NCI-H2107 treated with DMSO at 0.1 percent for 48 hours (cell line): Measurements from ENCODE around the gene FAM89A.
"Not testable (repeated sequence)": the region's sequence is repeated elsewhere in the genome, so short reads cannot be mapped to it uniquely, and the experiment has no call there.

Experiments used
- DNase-seq: peaks from one replicate; lab custom pipeline; 2025; ENCODE audit not compliant: unreplicated experiment; lab: John Stamatoyannopoulos, UW

FAM89A gene

GRCh38 chr1:231035799-231036198, 4.3 kb downstream of the FAM89A start:
- DNase-seq: no peak

- no peak for DNase-seq
These were observed 7.1 kb downstream of the FAM89A start for GRCh38 chr1:231032963-231033362.

GRCh38 chr1:231029841-231030240, 10.2 kb downstream of the FAM89A start:
- no peak for DNase-seq

DNA sequence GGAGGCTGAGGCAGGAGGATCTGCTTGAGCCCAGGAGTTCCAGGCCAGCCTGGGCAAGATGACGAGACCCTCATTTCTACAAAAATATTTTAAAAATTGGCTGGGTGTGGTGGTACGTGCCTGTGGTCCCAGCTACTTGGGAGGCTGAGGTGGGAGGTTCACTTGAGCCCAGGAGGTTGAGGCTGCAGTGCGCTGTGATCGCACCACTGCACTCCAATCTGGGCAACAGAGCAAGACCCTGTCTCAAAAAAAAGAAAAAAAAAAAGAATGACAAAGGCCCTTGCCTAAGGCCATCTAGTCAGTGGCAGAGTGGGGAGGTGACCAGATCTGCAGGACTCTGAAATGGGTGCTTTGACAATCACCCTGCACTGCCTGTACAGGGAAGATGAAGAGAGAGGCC, 10.8 kb downstream of the FAM89A start:
- DNase-seq: not testable (repeated sequence)

DNA sequence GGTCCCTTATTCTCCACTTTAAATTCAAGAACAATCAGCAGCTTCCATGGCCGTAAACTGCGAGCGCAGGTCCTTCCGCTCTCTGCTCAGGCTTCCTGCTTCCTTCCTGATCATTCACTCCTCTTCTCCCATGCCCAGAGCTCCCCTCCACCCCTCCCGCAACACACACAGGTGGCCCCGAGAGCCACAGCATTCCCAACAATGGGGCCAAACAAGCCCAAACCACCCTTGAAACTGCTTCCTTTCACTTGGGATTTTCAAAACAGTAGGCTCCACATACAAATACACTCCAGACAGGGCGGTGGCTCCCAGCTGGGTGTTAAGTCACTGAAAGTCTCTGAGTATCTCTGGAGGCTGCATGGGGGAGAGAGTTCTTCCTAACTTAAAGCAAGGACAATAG, 11.4 kb downstream of the FAM89A start:
- no peak for DNase-seq

DNA sequence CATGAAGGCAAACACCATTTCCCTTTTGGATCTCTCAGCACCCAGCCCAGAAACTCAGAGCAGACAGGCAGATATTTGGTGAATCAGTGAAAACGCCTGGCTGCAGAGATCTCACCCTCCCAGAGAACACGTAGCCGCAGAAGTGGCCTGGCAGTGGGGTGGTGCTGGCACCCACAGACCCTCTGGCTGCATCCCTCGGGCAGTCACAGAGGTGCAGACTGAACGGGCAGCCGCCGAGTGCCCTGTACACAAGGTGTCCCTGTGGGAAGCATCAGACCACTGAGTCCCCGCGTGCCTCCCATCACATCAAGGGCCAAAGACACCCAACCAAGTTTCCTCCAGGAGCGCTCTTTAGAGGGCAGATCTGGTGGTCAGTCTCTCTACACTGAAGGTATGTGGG, 12.1 kb downstream of the FAM89A start:
- no peak for DNase-seq

DNA sequence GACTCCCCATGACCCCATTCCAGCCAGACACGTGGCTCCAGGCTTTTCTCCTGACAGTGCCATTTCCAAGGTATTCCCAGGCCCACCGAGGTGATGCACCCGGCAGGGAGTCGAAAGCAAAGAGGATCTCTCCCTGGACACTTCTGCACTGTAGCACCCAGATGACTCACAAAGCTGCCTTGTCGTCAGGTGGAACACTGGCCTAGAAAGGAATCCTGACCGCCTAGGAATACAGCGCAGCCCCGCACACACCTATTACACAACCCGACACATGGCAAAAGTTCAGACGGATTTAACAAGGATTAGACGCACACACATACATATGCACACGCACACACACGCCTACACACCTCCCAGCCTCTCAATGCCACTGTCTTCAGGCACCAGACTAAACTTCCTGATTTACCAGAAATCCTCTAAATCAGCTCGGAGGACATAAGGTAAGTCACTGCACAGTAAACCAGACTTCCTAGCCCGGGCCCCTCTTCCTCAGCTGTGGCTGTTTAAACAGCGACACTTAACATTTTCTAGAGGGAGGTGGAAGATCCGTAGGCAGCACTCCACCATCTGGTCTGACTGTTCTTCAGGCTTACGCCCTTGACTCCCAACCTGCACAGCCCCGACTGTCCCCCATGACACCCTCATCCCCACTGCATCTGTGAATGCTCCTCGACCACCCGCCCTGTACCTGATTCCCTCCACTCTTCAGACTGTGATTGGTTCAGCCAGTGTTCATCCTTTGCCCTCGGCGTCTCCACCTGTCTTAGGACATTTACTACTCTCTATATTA, 12.7 kb downstream of the FAM89A start:
- DNase-seq: no peak

DNA sequence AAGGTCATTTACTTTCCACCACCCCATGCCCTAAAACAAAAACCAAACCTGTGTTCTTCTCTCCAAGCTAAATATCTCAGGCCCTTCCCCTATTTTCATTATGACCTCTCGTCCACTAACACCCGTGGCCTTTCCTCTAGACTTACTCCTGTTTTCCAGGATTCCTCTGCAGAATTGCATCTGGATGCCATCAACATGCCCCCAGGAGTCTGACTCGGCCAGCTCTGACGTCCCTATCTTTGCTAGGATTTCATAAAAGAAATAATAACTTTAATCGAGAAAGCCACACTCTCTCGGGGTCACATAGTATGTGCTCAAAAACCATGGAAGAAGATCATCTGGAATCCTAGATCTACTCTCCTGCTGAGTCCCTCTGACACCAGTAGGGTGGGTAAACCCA, 13.5 kb downstream of the FAM89A start:
- no peak for DNase-seq

DNA sequence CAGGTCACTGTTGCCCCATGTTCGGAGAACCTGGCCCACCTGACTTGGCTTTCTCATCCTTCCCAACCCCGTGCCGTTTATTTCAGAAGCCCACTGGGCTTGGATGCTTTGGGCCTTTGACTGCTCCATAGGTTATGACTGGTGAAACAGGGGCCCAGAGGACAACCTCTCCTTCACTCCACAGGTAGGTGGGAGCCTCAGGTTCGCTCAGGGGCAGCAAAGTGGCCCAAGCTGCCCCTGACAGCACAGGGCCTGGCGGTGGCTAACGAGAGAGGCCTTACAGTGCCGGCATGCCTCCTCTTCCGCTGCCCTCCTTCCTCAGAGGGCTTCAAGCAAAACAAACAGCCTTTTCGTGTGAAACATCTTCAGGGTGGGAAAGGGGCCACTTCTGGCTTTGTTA, 16.9 kb downstream of the FAM89A start:
- DNase-seq: no peak

- DNase-seq: not testable (repeated sequence)
These were observed 17.5 kb downstream of the FAM89A start for GRCh38 chr1:231022543-231022942.

- no peak for DNase-seq
These were observed 18.5 kb downstream of the FAM89A start for GRCh38 chr1:231021540-231022031.

DNA sequence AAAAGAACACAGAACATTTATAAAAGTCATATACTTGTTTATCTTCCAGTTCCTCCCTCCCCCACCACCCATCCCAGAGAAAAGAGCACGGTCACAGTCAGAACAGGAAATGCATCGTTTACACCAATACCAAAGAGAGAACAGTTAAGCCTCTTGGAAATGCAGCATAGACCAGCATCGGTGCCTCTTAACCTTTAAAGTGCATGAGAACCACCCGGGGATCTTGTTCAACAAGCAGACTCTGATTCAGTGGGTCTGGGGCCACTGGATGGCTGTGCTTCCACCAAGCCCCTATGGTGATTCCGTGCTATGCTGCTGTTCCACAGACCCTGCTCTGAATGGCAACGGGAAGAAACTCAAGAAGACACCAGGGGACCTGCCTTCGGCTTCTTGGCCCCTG, 19.2 kb downstream of the FAM89A start:
- DNase-seq: no peak

DNA sequence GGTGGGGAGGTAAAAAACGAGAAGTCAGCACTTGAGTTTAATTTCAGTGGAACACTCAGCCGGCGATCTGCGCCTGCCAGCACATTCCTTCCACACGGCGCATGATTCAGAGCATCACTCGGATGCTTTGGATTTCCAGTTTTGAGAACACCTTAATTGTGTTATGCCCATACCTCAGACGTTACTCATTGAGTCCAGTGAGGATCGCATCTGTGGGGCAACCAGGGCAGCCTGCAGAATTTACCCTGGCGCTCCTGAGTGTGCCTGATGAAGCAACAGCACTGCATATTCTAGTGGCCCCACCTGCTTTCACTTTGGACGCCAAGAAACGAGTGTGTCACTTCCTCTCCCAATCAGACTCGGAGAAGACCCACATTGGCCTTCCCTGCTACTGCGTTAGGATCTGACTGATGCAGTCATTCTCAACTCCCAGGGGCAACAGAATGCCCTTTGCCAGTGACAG, 19.9 kb downstream of the FAM89A start:
- DNase-seq: no peak

DNA sequence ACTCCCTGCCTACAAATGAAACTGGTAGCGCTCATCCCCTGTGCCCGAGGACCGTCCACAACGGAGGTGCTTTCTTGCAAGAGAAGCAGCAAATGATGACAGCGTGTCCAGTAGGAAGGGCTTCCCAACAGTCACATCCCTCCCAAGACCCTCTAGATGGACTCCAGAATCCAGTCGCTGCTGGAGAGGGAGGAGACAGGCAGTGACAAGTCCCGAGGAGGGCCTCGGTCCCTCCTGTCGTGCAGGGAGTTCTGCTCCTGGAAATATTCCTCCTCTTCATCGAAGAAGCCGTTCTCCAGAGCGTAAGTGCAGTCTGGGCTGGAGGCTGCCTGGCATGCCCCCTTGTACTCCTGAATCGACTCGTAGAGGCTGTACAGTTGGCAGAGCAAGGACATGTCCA, 20.3 kb downstream of the FAM89A start:
- no peak for DNase-seq

- DNase-seq: no peak
These were observed 23.1 kb downstream of the FAM89A start for GRCh38 chr1:231016966-231017365.

GRCh38 chr1:231016234-231016633, 23.8 kb downstream of the FAM89A start:
- DNase-seq: no peak

DNA sequence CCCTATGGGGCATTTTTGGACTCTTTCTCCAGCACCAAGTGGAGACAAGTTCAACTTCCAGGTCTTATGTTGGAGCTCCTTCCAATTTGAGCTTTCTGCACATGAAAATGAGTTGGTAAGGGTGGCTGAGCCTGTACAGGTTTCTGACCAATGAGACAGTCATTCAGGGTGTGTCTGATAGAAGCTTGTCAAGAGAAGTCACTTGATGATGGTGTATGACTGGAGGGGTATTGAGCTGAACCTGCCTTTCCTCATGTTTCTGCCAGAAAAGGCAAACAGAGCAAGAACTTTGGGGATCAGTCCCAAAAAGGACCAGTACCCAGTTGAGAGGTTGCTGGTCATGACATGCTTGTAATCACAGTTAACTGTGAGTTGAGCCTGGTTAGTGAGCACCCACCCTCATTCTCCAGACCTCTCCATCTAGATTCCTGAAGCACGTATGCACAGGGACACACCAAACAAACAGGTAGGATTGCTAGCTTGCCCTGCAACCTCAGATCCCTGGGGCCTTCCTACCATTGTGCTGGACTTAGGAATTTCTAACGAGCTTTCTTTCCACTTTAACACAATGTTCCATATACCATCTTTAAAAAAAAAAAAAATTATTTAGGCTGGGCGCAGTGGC, 26.6 kb downstream of the FAM89A start:
- no peak for DNase-seq

- no peak for DNase-seq
These were observed 28.1 kb downstream of the FAM89A start for GRCh38 chr1:231011963-231012362.

DNA sequence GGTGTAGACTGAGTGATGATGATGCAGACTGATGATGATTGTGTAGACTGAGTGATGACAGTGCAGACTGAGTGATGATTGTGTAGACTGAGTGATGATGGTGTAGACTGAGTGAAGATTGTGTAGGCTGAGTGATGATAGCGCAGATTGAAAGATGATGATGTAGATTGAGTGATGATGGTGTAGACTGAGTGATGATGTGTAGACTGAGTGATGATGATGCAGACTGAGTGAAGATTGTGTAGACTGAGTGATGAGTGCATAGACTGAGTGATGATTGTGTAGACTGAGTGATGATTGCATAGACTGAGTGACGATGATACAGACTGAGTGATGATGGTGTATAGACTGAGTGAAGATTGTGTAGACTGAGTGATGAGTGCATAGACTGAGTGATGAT, 28.7 kb downstream of the FAM89A start:
- no peak for DNase-seq

GRCh38 chr1:231007535-231007934, 32.5 kb downstream of the FAM89A start:
- not testable (repeated sequence) for DNase-seq

GRCh38 chr1:231001892-231002291, 38.2 kb downstream of the FAM89A start:
- DNase-seq: no peak

GRCh38 chr1:231000639-231001038, 39.4 kb downstream of the FAM89A start:
- DNase-seq: no peak
